ENCODE data around the gene S100A7A. TPM values are rescaled to one million over a fixed set of nuclear protein-coding genes. Genes with fewer than 3 reads are reported as not detected.

The S100A7A gene
- polyA plus RNA-seq, 3 donors = not detected

- peaks cover 82% of the 10 kb centered on the region for H3K4me1 Mint-ChIP-seq
- H3K27ac Mint-ChIP-seq = peak overlapping the region in 3 of 7 donors; percentile 55 to 68 (median 65)
Observed at GRCh38 chr1:153399401-153400055, 16.8 kb upstream of the S100A7A start.

GRCh38 chr1:153400244-153400643 is 16.1 kb upstream of the S100A7A start:
- H3K27ac Mint-ChIP-seq = peak overlapping the region in 1 of 7 donors; percentile 63
- no peak overlapping the region for H3K4me3 Mint-ChIP-seq
- Histone ChIP-seq H3K79me2 (ENCODE audit: insufficient read depth, low read length) (peaks cover 11% of the 10 kb centered on the region), H3K36me3 (replicated peaks in 1 of 2; ENCODE audit: control insufficient read depth in 1 of 2, insufficient read depth in 2 of 2, low read length in 2 of 2) (no peaks in the 10 kb centered on the region), H3K4me3 (replicated peaks in 1 of 3; ENCODE audit: low read depth in 2 of 3, low read length in 3 of 3) (no peak overlapping the region), H3K4me2 (replicated peaks; ENCODE audit: extremely low read depth, low read length, poor library complexity, severe bottlenecking) (no peak overlapping the region), H4K20me1 (ENCODE audit: insufficient read depth, low read length) (no peaks in the 10 kb centered on the region), H3K9ac (ENCODE audit: insufficient read depth, low read length, poor library complexity, severe bottlenecking) (no peak overlapping the region), H3K27ac (ENCODE audit: low read depth in 1 of 2, low read length in 2 of 2) (no peak overlapping the region), H3K27me3 (ENCODE audit: control insufficient read depth in 2 of 2, insufficient read depth in 2 of 2, low read length in 2 of 2) (no peaks in the 10 kb centered on the region), H2AFZ (ENCODE audit: insufficient read depth, low read depth, low read length, poor library complexity, severe bottlenecking) (no peak overlapping the region), H3K4me1 (ENCODE audit: control insufficient read depth in 1 of 2, insufficient read depth in 2 of 2, low read length in 2 of 2) (peaks cover 73 to 84% of the 10 kb centered on the region in 2 donors), H3K9me3 (replicated peaks in 1 of 2; ENCODE audit: control insufficient read depth in 1 of 2, insufficient read depth in 1 of 2, low read length in 2 of 2) (no peaks in the 10 kb centered on the region)
- peaks cover 0 to 3% of the 10 kb centered on the region in 2 donors for H3K36me3 Mint-ChIP-seq
- DNase-seq = no peak
- H3K27me3 Mint-ChIP-seq (ENCODE audit: low read depth in 3 of 3) = peaks cover 0 to 5% (median 4%) of the 10 kb centered on the region in 3 donors
- peaks cover 0 to 3% (median 2%) of the 10 kb centered on the region in 7 donors for H3K9me3 Mint-ChIP-seq
- H3K4me1 Mint-ChIP-seq = peaks cover 80% of the 10 kb centered on the region
- 84% methylated on average over 4 of the region's 5 CpGs for WGBS (ENCODE audit: insufficient coverage)
- TF ChIP-seq CTCF (IDR thresholded peaks at IDR 0.05) = no peak
- intact Hi-C loops (cut with micrococcal nuclease) = loop anchor here in 1 of 2 donors (5.0 kb wide), 1 partner anchor 97 kb away; no protein-coding TSS in a partner anchor

More at GRCh38 chr1:153399401-153400055, 16.8 kb upstream of the S100A7A start:
- no peaks in the 10 kb centered on the region for H3K9me3 ChIP-seq (replicated peaks in 1 of 2; ENCODE audit: control insufficient read depth in 1 of 2, insufficient read depth in 1 of 2, low read length in 2 of 2)
- H3K27me3 ChIP-seq (ENCODE audit: control insufficient read depth in 2 of 2, insufficient read depth in 2 of 2, low read length in 2 of 2) = no peaks in the 10 kb centered on the region
- H3K4me1 ChIP-seq (ENCODE audit: control insufficient read depth in 1 of 2, insufficient read depth in 2 of 2, low read length in 2 of 2) = peaks cover 71 to 85% of the 10 kb centered on the region in 2 donors
- no peak overlapping the region for H2AFZ ChIP-seq (ENCODE audit: insufficient read depth, low read depth, low read length, poor library complexity, severe bottlenecking)
- no peak overlapping the region for H3K27ac ChIP-seq (ENCODE audit: low read depth in 1 of 2, low read length in 2 of 2)
- no peak overlapping the region for H3K4me3 ChIP-seq (replicated peaks in 1 of 3; ENCODE audit: low read depth in 2 of 3, low read length in 3 of 3)
- TF ChIP-seq CTCF (IDR thresholded peaks at IDR 0.05) = no peak
- intact Hi-C loops (cut with micrococcal nuclease) = loop anchor here in 1 of 2 donors (5.0 kb wide), 1 partner anchor 98 kb away; no protein-coding TSS in a partner anchor
- H3K4me3 Mint-ChIP-seq = peak overlapping the region in 1 of 2 donors; percentile 72
- H4K20me1 ChIP-seq (ENCODE audit: insufficient read depth, low read length) = no peaks in the 10 kb centered on the region
- no peak overlapping the region for H3K9ac ChIP-seq (ENCODE audit: insufficient read depth, low read length, poor library complexity, severe bottlenecking)
- peaks cover 0 to 3% of the 10 kb centered on the region in 2 donors for H3K36me3 Mint-ChIP-seq
- peaks cover 11% of the 10 kb centered on the region for H3K79me2 ChIP-seq (ENCODE audit: insufficient read depth, low read length)
- H3K36me3 ChIP-seq (replicated peaks in 1 of 2; ENCODE audit: control insufficient read depth in 1 of 2, insufficient read depth in 2 of 2, low read length in 2 of 2) = no peaks in the 10 kb centered on the region
- H3K9me3 Mint-ChIP-seq = peaks cover 0 to under 1% (median under 1%) of the 10 kb centered on the region in 7 donors
- peaks cover 1 to 5% (median 4%) of the 10 kb centered on the region in 3 donors for H3K27me3 Mint-ChIP-seq (ENCODE audit: low read depth in 3 of 3)
- no peak overlapping the region for H3K4me2 ChIP-seq (replicated peaks; ENCODE audit: extremely low read depth, low read length, poor library complexity, severe bottlenecking)
- DNase-seq = no peak
- 90% methylated on average over 5 of the region's 7 CpGs for WGBS (ENCODE audit: insufficient coverage)

Measured in CD14-positive monocyte (primary cell).